Neural crest cell (in vitro differentiated cells): Measurements from ENCODE around the gene TTLL5. TPM values are rescaled to one million over a fixed set of nuclear protein-coding genes. Genes with fewer than 3 reads are reported as not detected.

ENCODE experiments used
- DNase-seq: peaks from one replicate; pipeline ENCODE4 v3.0.0; 2021; ENCODE audit warnings: low read depth, mixed read lengths, low spot score
- H3K27ac Mint-ChIP-seq: one replicate; pipeline ENCODE4 v1.8.0; 2021; ENCODE audit warnings: mild to moderate bottlenecking, mixed read lengths; ENCODE audit not compliant: unreplicated experiment
- H3K27me3 Mint-ChIP-seq: 2 replicates; pipeline ENCODE4 v1.8.0; 2021; ENCODE audit warnings: low read depth, mild to moderate bottlenecking, mixed read lengths
- H3K36me3 Mint-ChIP-seq: 2 replicates; pipeline ENCODE4 v1.8.0; 2021; ENCODE audit warnings: low read depth, mild to moderate bottlenecking, mixed read lengths
- H3K4me1 Mint-ChIP-seq: 2 replicates; pipeline ENCODE4 v1.8.0; 2021; ENCODE audit warnings: mixed read lengths
- H3K4me3 Mint-ChIP-seq: one replicate; pipeline ENCODE4 v1.8.0; 2021; ENCODE audit warnings: mild to moderate bottlenecking, mixed read lengths
- H3K9me3 Mint-ChIP-seq: 2 replicates; pipeline ENCODE4 v1.8.0; 2021; ENCODE audit warnings: mixed read lengths
- CTCF ChIP-seq: fragments of 200-600 bp; sonication (generic); conservative IDR thresholded peaks from 2 replicates; pipeline ENCODE4 v1.5.0; 2021; ENCODE audit warnings: antibody characterized with exemption, mild to moderate bottlenecking
- total RNA-seq: library from RNA; stranded (reverse); gene quantifications from 2 replicates; pipeline ENCODE4 v1.2.1, GENCODE V29; 2021

TTLL5 gene
- total RNA-seq, 1 donor from 2014 or later: 55.7 TPM

- H3K27me3 Mint-ChIP-seq: no peaks in the 10 kb centered on the region
- H3K27ac Mint-ChIP-seq: no peak overlapping the region
- H3K36me3 Mint-ChIP-seq: peaks cover 7% of the 10 kb centered on the region
- DNase-seq: no peak
- no peaks in the 10 kb centered on the region for H3K9me3 Mint-ChIP-seq
- H3K4me3 Mint-ChIP-seq: no peak overlapping the region
- H3K4me1 Mint-ChIP-seq: peaks cover 14% of the 10 kb centered on the region
- no peak for TF ChIP-seq CTCF
These were observed 193.2 kb downstream of the TTLL5 start for GRCh38 chr14:75854111-75854799.

- no peak for TF ChIP-seq CTCF
- Mint-ChIP-seq H3K4me3 (no peak overlapping the region), H3K9me3 (no peaks in the 10 kb centered on the region), H3K27ac (no peak overlapping the region), H3K36me3 (peaks cover 7% of the 10 kb centered on the region), H3K4me1 (peaks cover 19% of the 10 kb centered on the region), H3K27me3 (no peaks in the 10 kb centered on the region)
- DNase-seq: no peak
These were observed 196.2 kb downstream of the TTLL5 start for GRCh38 chr14:75857199-75857598.

- H3K9me3 Mint-ChIP-seq: no peaks in the 10 kb centered on the region
- H3K27ac Mint-ChIP-seq: no peak overlapping the region
- H3K4me1 Mint-ChIP-seq: peaks cover 14% of the 10 kb centered on the region
- DNase-seq: no peak
- peaks cover 7% of the 10 kb centered on the region for H3K36me3 Mint-ChIP-seq
- no peak overlapping the region for H3K4me3 Mint-ChIP-seq
- TF ChIP-seq CTCF: no peak
- no peaks in the 10 kb centered on the region for H3K27me3 Mint-ChIP-seq
These were observed 197.3 kb downstream of the TTLL5 start for GRCh38 chr14:75858362-75858761.

- Mint-ChIP-seq H3K4me1 (peaks cover 14% of the 10 kb centered on the region), H3K27ac (no peak overlapping the region), H3K4me3 (no peak overlapping the region), H3K27me3 (no peaks in the 10 kb centered on the region), H3K9me3 (no peaks in the 10 kb centered on the region), H3K36me3 (peaks cover 7% of the 10 kb centered on the region)
- no peak for TF ChIP-seq CTCF
- no peak for DNase-seq
These were observed 198.7 kb downstream of the TTLL5 start for GRCh38 chr14:75859746-75860145.

- Mint-ChIP-seq H3K27me3 (no peaks in the 10 kb centered on the region), H3K4me1 (peaks cover 11% of the 10 kb centered on the region), H3K27ac (no peak overlapping the region), H3K36me3 (peaks cover 2% of the 10 kb centered on the region), H3K9me3 (no peaks in the 10 kb centered on the region), H3K4me3 (no peak overlapping the region)
- TF ChIP-seq CTCF: no peak
- no peak for DNase-seq
These were observed 199.6 kb downstream of the TTLL5 start for GRCh38 chr14:75860561-75861160.
